Measurements from ENCODE around the gene FRMD5. TPM values are rescaled to one million over a fixed set of nuclear protein-coding genes. Genes with fewer than 3 reads are reported as not detected.

The FRMD5 gene
- total RNA-seq, 2 donors from 2014 or later, result not detected

- DNase-seq (ENCODE audit: low spot score) (no peak), ATAC-seq (peak; percentile 77 to 82)
- Mint-ChIP-seq H3K36me3 (no peaks in the 10 kb centered on the region), H3K4me3 (no peak overlapping the region), H3K9me3 (no peaks in the 10 kb centered on the region), H3K27ac (no peak overlapping the region), H3K27me3 (peaks cover 14 to 21% of the 10 kb centered on the region in 2 donors), H3K4me1 (ENCODE audit: low read depth in 2 of 2) (peaks cover 7 to 8% of the 10 kb centered on the region in 2 donors)
These were observed 240.9 kb downstream of the FRMD5 start for GRCh38 chr15:43954181-43954621.

DNA sequence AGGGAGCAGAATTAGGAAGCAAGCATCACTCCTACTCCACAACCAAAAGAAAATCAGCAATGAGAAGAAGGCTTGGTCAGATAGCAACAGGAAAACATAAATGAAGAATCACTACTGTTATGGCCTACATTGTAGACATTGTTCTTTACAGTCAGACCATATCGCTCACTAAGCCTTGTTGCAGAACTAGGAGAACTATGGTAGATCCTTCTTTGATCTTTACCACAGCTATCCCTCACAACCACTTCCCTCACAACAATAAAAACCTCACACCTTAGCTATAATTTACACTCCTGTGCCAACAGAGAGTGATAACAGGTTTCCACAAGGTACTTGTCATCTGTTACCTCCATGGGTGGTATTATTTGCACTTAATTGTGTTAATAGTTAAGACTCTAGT lies 241.7 kb downstream of the FRMD5 start:
- H3K27ac Mint-ChIP-seq, result no peak overlapping the region
- no peaks in the 10 kb centered on the region for H3K36me3 Mint-ChIP-seq
- H3K27me3 Mint-ChIP-seq, result peaks cover 9 to 13% of the 10 kb centered on the region in 2 donors
- ATAC-seq (no peak), DNase-seq (ENCODE audit: low spot score) (no peak)
- no peaks in the 10 kb centered on the region for H3K9me3 Mint-ChIP-seq
- H3K4me1 Mint-ChIP-seq (ENCODE audit: low read depth in 2 of 2), result peaks cover 15% of the 10 kb centered on the region in 2 donors
- no peak overlapping the region for H3K4me3 Mint-ChIP-seq

DNA sequence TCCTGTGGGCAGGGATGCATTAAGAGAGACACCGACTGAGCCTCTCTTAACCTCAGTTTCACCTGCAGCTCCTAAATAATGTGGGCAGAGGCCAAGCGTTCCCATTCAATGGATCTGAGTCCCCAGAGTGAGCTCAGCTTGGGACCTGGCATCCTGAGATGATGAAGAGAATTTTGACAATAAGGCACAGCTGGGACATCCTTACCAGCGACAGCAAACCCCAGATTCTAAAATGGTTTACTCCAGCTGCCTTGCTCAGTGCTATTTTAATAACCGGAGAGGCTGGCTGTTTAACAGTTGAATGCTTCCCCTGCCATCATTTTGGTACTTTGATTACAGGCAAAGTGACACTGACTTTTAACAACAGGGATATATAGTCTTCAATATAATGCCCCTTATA lies 244.5 kb downstream of the FRMD5 start:
- Mint-ChIP-seq H3K36me3 (no peaks in the 10 kb centered on the region), H3K27ac (no peak overlapping the region), H3K27me3 (peaks cover 12 to 17% of the 10 kb centered on the region in 2 donors), H3K4me1 (ENCODE audit: low read depth in 2 of 2) (peaks cover 16 to 18% of the 10 kb centered on the region in 2 donors), H3K9me3 (no peaks in the 10 kb centered on the region), H3K4me3 (no peak overlapping the region)
- ATAC-seq (no peak), DNase-seq (ENCODE audit: low spot score) (no peak)

DNA sequence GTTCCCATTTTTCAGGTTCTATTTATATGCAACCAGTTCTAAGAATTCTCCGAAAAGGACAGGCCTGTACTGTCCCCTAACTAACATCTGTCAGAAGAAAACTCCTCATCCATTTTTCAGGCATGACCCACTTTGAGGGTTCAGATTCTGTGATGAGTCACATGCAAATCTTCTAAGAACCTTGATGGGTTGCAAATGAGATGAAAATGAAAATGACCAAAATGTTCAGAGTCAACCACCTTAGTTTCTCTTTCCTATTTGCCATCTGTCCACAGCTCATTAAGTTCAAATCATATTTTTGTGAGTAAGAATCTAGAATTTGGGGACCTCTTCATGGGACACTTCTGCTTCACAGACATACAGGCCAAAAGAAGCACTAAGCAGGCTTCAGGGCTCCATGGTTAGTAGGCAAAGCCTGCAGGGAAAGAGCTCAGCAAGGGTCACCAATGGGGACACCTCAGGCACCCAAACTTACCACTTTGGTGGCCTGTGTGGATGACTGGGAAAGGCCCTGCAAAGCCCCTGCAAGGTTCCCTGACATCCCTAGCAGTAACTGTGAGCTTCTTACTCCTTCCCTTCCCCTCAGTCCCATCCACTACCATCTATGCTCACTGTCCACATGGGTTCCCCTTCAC lies 246.3 kb downstream of the FRMD5 start:
- Mint-ChIP-seq H3K9me3 (no peaks in the 10 kb centered on the region), H3K4me3 (peak overlapping the region; percentile 60), H3K27ac (peak overlapping the region; percentile 51 to 55), H3K36me3 (no peaks in the 10 kb centered on the region), H3K4me1 (ENCODE audit: low read depth in 2 of 2) (peaks cover 12 to 15% of the 10 kb centered on the region in 2 donors), H3K27me3 (peaks cover 12 to 13% of the 10 kb centered on the region in 2 donors)
- peak; percentile 75 to 81 for ATAC-seq
- no peak for DNase-seq (ENCODE audit: low spot score)

DNA sequence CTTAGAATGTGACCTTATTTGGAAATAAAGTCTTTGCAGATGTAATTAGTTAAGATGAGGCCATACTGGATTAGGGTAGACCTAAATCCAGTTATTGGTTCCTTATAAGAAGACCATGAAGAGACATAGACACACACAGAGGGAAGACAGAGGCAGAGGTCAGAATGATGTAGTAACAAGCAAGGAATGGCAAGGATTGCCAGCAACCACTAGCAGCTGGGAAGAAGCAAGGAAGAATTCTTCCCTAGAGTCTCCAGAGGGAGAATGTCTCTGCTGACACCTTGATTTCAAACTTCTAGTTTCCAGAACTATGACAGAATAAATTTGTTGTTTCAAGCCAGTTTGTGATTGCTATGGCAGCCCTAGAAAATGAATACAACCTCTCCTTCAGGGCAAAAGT lies 251.6 kb downstream of the FRMD5 start:
- H3K9me3 Mint-ChIP-seq, result no peaks in the 10 kb centered on the region
- ATAC-seq (no peak), DNase-seq (ENCODE audit: low spot score) (no peak)
- H3K27ac Mint-ChIP-seq, result no peak overlapping the region
- H3K4me1 Mint-ChIP-seq (ENCODE audit: low read depth in 2 of 2), result peaks cover 2 to 4% of the 10 kb centered on the region in 2 donors
- no peaks in the 10 kb centered on the region for H3K36me3 Mint-ChIP-seq
- H3K4me3 Mint-ChIP-seq, result no peak overlapping the region
- peaks cover 17 to 19% of the 10 kb centered on the region in 2 donors for H3K27me3 Mint-ChIP-seq

- no peak for ATAC-seq
- no peaks in the 10 kb centered on the region for H3K9me3 Mint-ChIP-seq
These were observed 252.9 kb downstream of the FRMD5 start for GRCh38 chr15:43942194-43942593.

DNA sequence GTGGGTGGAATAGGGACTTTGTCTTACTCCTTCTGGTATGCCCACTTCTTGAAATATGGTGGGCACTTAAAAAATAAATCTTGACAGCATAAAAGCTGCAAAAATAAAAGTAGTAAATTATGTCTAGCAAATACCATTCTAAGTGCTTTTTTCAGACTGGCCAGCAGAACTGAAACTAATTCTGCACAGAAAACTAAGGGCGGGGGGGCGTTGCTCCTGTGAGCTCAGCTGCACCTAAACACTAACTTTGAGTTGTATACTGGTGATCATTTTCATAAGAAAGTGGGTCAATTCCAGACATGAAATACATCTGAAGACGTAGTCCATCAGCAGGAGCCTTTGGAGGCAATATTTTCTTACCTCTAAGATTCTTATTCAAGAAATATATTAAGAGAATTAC lies 253.5 kb downstream of the FRMD5 start:
- Mint-ChIP-seq H3K36me3 (no peaks in the 10 kb centered on the region), H3K9me3 (no peaks in the 10 kb centered on the region), H3K27ac (no peak overlapping the region), H3K4me1 (ENCODE audit: low read depth in 2 of 2) (peaks cover 0 to 3% of the 10 kb centered on the region in 2 donors), H3K4me3 (no peak overlapping the region), H3K27me3 (peaks cover 12 to 17% of the 10 kb centered on the region in 2 donors)
- ATAC-seq, result no peak
- no peak for DNase-seq (ENCODE audit: low spot score)

More at GRCh38 chr15:43942194-43942593, 252.9 kb downstream of the FRMD5 start:
- DNase-seq (ENCODE audit: low spot score), result no peak
- H3K27me3 Mint-ChIP-seq, result peaks cover 13 to 19% of the 10 kb centered on the region in 2 donors
- peaks cover 0 to 3% of the 10 kb centered on the region in 2 donors for H3K4me1 Mint-ChIP-seq (ENCODE audit: low read depth in 2 of 2)
- no peak overlapping the region for H3K27ac Mint-ChIP-seq
- H3K36me3 Mint-ChIP-seq, result no peaks in the 10 kb centered on the region
- H3K4me3 Mint-ChIP-seq, result no peak overlapping the region

GRCh38 chr15:43941071-43941470 lies 254.0 kb downstream of the FRMD5 start:
- Mint-ChIP-seq H3K27ac (no peak overlapping the region), H3K9me3 (no peaks in the 10 kb centered on the region), H3K4me3 (no peak overlapping the region), H3K36me3 (no peaks in the 10 kb centered on the region), H3K27me3 (peaks cover 8 to 12% of the 10 kb centered on the region in 2 donors), H3K4me1 (ENCODE audit: low read depth in 2 of 2) (peaks cover 0 to 2% of the 10 kb centered on the region in 2 donors)
- ATAC-seq (no peak), DNase-seq (ENCODE audit: low spot score) (no peak)

GRCh38 chr15:43939070-43939469 lies 256.0 kb downstream of the FRMD5 start:
- no peak for ATAC-seq
- H3K36me3 Mint-ChIP-seq, result no peaks in the 10 kb centered on the region
- no peaks in the 10 kb centered on the region for H3K9me3 Mint-ChIP-seq
- H3K27ac Mint-ChIP-seq, result no peak overlapping the region
- H3K4me3 Mint-ChIP-seq, result no peak overlapping the region
- no peak for DNase-seq (ENCODE audit: low spot score)
- H3K27me3 Mint-ChIP-seq, result peaks cover 13 to 18% of the 10 kb centered on the region in 2 donors
- no peaks in the 10 kb centered on the region for H3K4me1 Mint-ChIP-seq (ENCODE audit: low read depth in 2 of 2)

GRCh38 chr15:43934480-43934879 lies 260.6 kb downstream of the FRMD5 start:
- ATAC-seq (no peak), DNase-seq (ENCODE audit: low spot score) (no peak)
- no peaks in the 10 kb centered on the region for H3K9me3 Mint-ChIP-seq
- no peak overlapping the region for H3K27ac Mint-ChIP-seq
- H3K4me3 Mint-ChIP-seq, result no peak overlapping the region
- peaks cover 17 to 34% of the 10 kb centered on the region in 2 donors for H3K27me3 Mint-ChIP-seq
- H3K4me1 Mint-ChIP-seq (ENCODE audit: low read depth in 2 of 2), result no peaks in the 10 kb centered on the region
- H3K36me3 Mint-ChIP-seq, result no peaks in the 10 kb centered on the region

GRCh38 chr15:43932907-43933306 lies 262.2 kb downstream of the FRMD5 start:
- H3K4me3 Mint-ChIP-seq, result no peak overlapping the region
- H3K27me3 Mint-ChIP-seq, result peaks cover 18 to 34% of the 10 kb centered on the region in 2 donors
- no peaks in the 10 kb centered on the region for H3K9me3 Mint-ChIP-seq
- no peaks in the 10 kb centered on the region for H3K36me3 Mint-ChIP-seq
- H3K27ac Mint-ChIP-seq, result no peak overlapping the region
- ATAC-seq (no peak), DNase-seq (ENCODE audit: low spot score) (no peak)
- H3K4me1 Mint-ChIP-seq (ENCODE audit: low read depth in 2 of 2), result no peaks in the 10 kb centered on the region

DNA sequence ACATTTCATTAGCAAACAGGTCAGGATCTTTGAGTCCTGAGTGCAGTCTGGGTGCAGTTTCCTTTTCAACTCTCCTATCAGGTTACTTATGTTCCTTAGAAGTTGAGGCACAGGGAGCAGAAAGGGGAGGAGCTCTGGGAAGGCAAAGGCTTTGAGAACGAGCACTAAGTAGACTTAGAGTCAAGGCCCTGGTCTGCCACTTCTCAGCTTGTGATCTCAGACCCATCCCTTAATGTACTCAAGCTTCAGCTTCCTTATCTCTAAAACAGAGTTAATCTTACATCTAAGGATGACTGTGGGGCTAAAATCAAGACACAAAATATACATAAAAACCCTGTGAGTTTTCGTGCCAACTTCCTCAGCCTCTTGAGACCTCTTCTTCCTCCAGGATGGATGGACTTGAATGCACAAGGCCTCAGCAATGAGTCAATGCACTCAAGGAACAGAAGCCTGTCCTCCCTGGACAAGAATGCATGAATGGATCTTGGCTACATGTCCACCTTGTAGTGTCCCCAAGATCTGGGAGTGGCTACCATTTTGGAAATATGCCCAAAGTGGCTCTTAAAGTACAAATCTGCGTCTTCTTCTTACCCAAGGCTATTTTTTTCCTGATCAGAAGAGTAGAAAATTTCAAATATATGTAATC lies 263.2 kb downstream of the FRMD5 start:
- ATAC-seq (no peak), DNase-seq (ENCODE audit: low spot score) (no peak)
- no peaks in the 10 kb centered on the region for H3K36me3 Mint-ChIP-seq
- no peaks in the 10 kb centered on the region for H3K4me1 Mint-ChIP-seq (ENCODE audit: low read depth in 2 of 2)
- no peak overlapping the region for H3K4me3 Mint-ChIP-seq
- H3K9me3 Mint-ChIP-seq, result no peaks in the 10 kb centered on the region
- H3K27me3 Mint-ChIP-seq, result peaks cover 22 to 39% of the 10 kb centered on the region in 2 donors
- H3K27ac Mint-ChIP-seq, result no peak overlapping the region

DNA sequence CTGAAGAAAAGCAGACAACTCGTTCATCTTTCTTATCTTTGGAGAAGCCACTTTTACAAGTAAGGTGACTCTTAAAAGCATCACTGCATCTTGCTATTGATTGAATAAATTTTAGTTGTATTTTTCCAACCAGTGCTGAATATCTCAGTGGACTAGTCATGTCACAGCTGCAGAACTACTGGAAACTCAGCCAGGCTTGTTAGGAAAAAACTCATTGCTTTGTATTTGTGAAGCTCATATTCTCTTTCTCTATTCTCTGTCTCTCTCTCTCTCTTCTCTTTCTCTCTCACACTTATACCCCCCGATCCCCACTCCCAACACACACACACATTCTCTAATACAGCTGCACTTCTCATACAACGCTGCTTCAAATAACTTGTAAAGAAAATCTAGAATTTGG lies 264.0 kb downstream of the FRMD5 start:
- Mint-ChIP-seq H3K4me1 (ENCODE audit: low read depth in 2 of 2) (no peaks in the 10 kb centered on the region), H3K27me3 (peaks cover 22 to 41% of the 10 kb centered on the region in 2 donors), H3K4me3 (no peak overlapping the region), H3K27ac (no peak overlapping the region), H3K36me3 (no peaks in the 10 kb centered on the region), H3K9me3 (no peaks in the 10 kb centered on the region)
- ATAC-seq, result no peak
- no peak for DNase-seq (ENCODE audit: low spot score)

- no peak for DNase-seq (ENCODE audit: low spot score)
- Mint-ChIP-seq H3K27me3 (peaks cover 22 to 46% of the 10 kb centered on the region in 2 donors), H3K27ac (no peak overlapping the region), H3K9me3 (no peaks in the 10 kb centered on the region), H3K4me1 (ENCODE audit: low read depth in 2 of 2) (no peaks in the 10 kb centered on the region), H3K4me3 (no peak overlapping the region), H3K36me3 (no peaks in the 10 kb centered on the region)
- no peak for ATAC-seq
These were observed 264.5 kb downstream of the FRMD5 start for GRCh38 chr15:43930556-43930955.

All from natural killer cell treated with Interleukin-12 subunit alpha and Interleukin-12 subunit beta and Interleukin-15 and Interleukin-18, amount 100 ng/mL, for 72 hours (primary cell).